Lower leg skin (tissue), 4 donors: ENCODE results near the gene ZDHHC9. TPM values are rescaled to one million over a fixed set of nuclear protein-coding genes. Genes with fewer than 3 reads are reported as not detected.
A peak's percentile ranks its signal among the peaks of the same experiment; 100 is the strongest.

Experiments used
- DNase-seq, 2 donors: peaks; one replicate each; pipeline ENCODE4 v3.0.0-alpha.2; 2019; ENCODE audit warnings: low spot score in 2 of 2
- H3K4me3 ChIP-seq: fragments of 200-600 bp; sonication (generic); 2 replicates; pipeline ENCODE4 v1.5.1; 2017; ENCODE audit warnings: mild to moderate bottlenecking, low read depth; ENCODE audit not compliant: poor library complexity, severe bottlenecking
- CTCF ChIP-seq, 3 donors: fragments of 450-650 bp; IDR thresholded peaks; one replicate each; pipeline ENCODE4 v1.5.1; 2016; ENCODE audit warnings: antibody characterized with exemption in 3 of 3, mild to moderate bottlenecking in 3 of 3, moderate library complexity in 2 of 3
- POLR2A ChIP-seq, 2 donors: fragments of 450-650 bp; IDR thresholded peaks; one replicate each; pipeline ENCODE4 v1.6.1; 2016 to 2017; ENCODE audit warnings: antibody characterized with exemption in 2 of 2, mild to moderate bottlenecking in 1 of 2, moderate library complexity in 1 of 2
- WGBS, 2 donors: methylation state at CpG; one replicate each; pipeline ENCODE4 v1.1.5; 2018; 5-methylcytosine and 5-hydroxymethylcytosine counted together
- intact Hi-C: fragments of 100-400 bp; cut with DNase I; formaldehyde crosslinking; loops from one replicate; pipeline ENCODE4 v1.15.0; 2023; ENCODE audit warnings: low total_unique reads
- total RNA-seq, 4 donors: library from RNA; depleted of rRNA; stranded (reverse); fragments of >200 nt; gene quantifications; one replicate each; pipeline ENCODE4 v1.1.0, GENCODE V29; 2016

ZDHHC9 gene
- total RNA-seq, 4 donors from 2014 or later, result 23.8 to 58.0 (median 40.1) TPM

- intact Hi-C loops, result no loop called here
- 74 to 77% methylated on average over 5 of the region's 5 CpGs for WGBS, 2 donors
- no peak for TF ChIP-seq CTCF (IDR thresholded peaks at IDR 0.05)
- TF ChIP-seq POLR2A (IDR thresholded peaks at IDR 0.05), result no peak
- H3K4me3 ChIP-seq, result no peak overlapping the region
- DNase-seq, result peak in 1 of 2 donors; percentile 81
Observed at GRCh38 chrX:129798888-129799287, 44.8 kb downstream of the ZDHHC9 start.

GRCh38 chrX:129798456-129798855 lies 45.2 kb downstream of the ZDHHC9 start:
- intact Hi-C loops, result no loop called here
- DNase-seq, result peak in 1 of 2 donors; percentile 59
- H3K4me3 ChIP-seq, result no peak overlapping the region
- 75% methylated on average over 2 to 3 of the region's 3 CpGs for WGBS, 2 donors
- TF ChIP-seq POLR2A (IDR thresholded peaks at IDR 0.05), result no peak
- no peak for TF ChIP-seq CTCF (IDR thresholded peaks at IDR 0.05)

- intact Hi-C loops, result no loop called here
- 83 to 100% methylated on average over 1 to 4 of the region's 4 CpGs for WGBS, 2 donors
- DNase-seq, result peak in 1 of 2 donors; percentile 67
- no peak overlapping the region for H3K4me3 ChIP-seq
- TF ChIP-seq POLR2A (IDR thresholded peaks at IDR 0.05) (no peak), CTCF (IDR thresholded peaks at IDR 0.05) (no peak)
Observed at GRCh38 chrX:129797251-129797906, 46.3 kb downstream of the ZDHHC9 start.

GRCh38 chrX:129795584-129795983 lies 48.1 kb downstream of the ZDHHC9 start:
- intact Hi-C loops, result no loop called here
- 100% methylated on average over 1 of the region's 1 CpG; no CpG with 5 or more reads in 1 of the 2 donors for WGBS, 2 donors
- TF ChIP-seq CTCF (IDR thresholded peaks at IDR 0.05), result no peak
- TF ChIP-seq POLR2A (IDR thresholded peaks at IDR 0.05), result no peak
- peak in 1 of 2 donors; percentile 52 for DNase-seq
- no peak overlapping the region for H3K4me3 ChIP-seq

GRCh38 chrX:129793604-129794191 lies 50.0 kb downstream of the ZDHHC9 start:
- intact Hi-C loops, result no loop called here
- H3K4me3 ChIP-seq, result no peak overlapping the region
- TF ChIP-seq CTCF (IDR thresholded peaks at IDR 0.05) (no peak), POLR2A (IDR thresholded peaks at IDR 0.05) (no peak)
- WGBS, 2 donors, result 87 to 92% methylated on average over 8 to 15 of the region's 20 CpGs
- peak in 1 of 2 donors; percentile 73 for DNase-seq
